NCI-H1694 (cell line): ENCODE data around the gene CLASP2.
"Not testable (repeated sequence)": the region's sequence is repeated elsewhere in the genome, so short reads cannot be mapped to it uniquely, and the experiment has no call there.

ENCODE experiments used
- DNase-seq: peaks from one replicate; lab custom pipeline; 2025; lab: John Stamatoyannopoulos, UW

CLASP2 gene

DNA sequence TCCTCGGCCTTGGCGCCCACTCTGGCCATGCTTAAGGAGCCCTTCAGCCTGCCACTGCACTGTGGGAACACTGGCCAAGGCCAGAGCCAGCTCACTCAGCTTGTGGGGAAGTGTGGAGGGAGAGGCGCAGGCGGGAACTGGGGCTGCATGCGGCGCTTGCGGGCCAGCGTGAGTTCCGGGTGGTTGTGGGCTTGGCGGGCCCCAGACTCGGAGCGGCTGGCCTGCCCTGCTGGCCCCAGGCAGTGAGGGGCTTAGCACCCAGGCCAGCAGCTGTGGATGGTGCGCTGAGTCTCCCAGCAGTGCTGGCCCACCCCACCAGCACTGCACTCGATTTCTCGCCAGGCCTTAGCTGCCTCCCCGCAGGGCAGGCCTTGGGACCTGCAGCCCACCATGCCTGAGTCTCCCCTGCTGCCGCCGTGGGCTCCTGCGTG is 264.7 kb downstream of the CLASP2 start:
- DNase-seq, result no peak

DNA sequence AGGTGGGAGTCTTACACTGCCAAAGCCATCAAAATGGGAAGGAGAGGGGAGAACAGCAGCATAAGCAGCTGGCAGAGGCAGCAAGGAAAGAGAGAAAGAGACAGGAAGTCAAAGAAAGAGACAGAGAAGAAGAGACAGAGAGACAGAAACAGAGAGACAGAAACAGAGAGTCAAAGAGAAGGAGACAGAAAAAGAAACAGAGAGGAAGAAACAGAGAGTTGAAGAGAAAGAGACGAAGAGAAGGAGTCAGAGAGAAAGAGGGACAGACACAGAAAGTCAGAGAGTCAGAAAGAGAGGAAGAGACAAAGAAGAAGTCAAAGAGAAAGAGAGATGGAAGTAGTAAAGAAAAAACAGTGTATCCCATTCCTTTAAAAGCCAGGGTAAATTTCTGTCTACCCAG is 266.1 kb downstream of the CLASP2 start:
- not testable (repeated sequence) for DNase-seq

DNA sequence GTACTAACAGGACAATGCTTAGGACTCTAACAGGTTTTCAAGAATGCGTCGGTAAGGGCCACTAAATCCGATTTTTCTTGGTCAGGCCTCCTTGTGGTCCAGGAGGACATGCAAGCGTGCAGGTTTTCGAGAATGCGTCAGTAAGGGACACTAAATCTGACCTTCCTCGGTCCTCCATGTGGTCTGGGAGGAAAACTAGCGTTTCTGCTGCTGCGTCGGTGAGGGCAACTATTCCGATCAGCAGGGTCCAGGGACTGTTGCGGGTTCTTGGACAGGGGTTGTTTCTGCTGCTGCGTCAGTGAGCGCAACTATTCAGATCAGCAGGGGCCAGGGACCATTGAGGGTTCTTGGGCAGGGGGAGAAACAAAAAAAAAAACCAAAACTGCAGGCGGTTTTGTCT is 270.1 kb downstream of the CLASP2 start:
- DNase-seq, result no peak

DNA sequence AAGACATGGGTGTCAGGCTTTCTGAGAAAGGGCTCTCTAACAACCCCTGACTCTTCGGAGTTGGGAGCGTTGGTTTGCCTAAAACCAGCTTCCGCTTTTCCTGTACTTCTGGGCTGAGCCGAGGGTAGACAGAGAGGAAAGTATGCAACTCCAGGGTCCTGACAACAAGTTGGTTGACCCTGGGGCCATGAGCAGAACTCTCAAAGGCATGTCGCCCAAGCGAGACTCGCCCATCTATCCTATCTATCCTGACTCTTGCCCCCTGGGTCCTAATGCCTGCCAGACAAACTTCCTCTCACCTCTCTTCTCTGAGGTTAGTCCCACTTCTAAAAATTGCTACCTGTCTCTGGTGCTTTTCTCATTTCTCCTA is 270.8 kb downstream of the CLASP2 start:
- not testable (repeated sequence) for DNase-seq
